Thymus (tissue), 11 donors: Measurements from ENCODE around the gene RPN1. TPM values are rescaled to one million over a fixed set of nuclear protein-coding genes. Genes with fewer than 3 reads are reported as not detected.

ENCODE experiments used
- DNase-seq, 9 donors: peaks; one replicate each; pipeline ENCODE4 v3.0.0-alpha.2; 2013; ENCODE audit warnings: low spot score in 9 of 9, low read depth in 6 of 9, missing footprints in 1 of 9
- H3K27ac ChIP-seq, 2 donors: one replicate each; pipeline ENCODE4 v1.5.1; 2013; ENCODE audit warnings: control low read depth in 1 of 2, low read depth in 1 of 2, low read length in 1 of 2, mild to moderate bottlenecking in 1 of 2, moderate library complexity in 1 of 2
- H3K27me3 ChIP-seq, 2 donors: one replicate each; pipeline ENCODE4 v1.5.1; 2013; ENCODE audit warnings: low read length in 1 of 2; ENCODE audit not compliant: control insufficient read depth in 2 of 2, insufficient read depth in 1 of 2
- H3K36me3 ChIP-seq, 2 donors: one replicate each; pipeline ENCODE4 v1.5.1; 2013; ENCODE audit warnings: low read length in 1 of 2, mild to moderate bottlenecking in 1 of 2, moderate library complexity in 1 of 2; ENCODE audit not compliant: control insufficient read depth in 2 of 2, insufficient read depth in 2 of 2
- H3K4me1 ChIP-seq, 2 donors: one replicate each; pipeline ENCODE4 v1.5.1; 2013; ENCODE audit warnings: low read length in 2 of 2; ENCODE audit not compliant: control insufficient read depth in 2 of 2, insufficient read depth in 2 of 2
- H3K4me3 ChIP-seq, 2 donors: one replicate each; pipeline ENCODE4 v1.5.1; 2013; ENCODE audit warnings: low read length in 2 of 2, control low read depth in 1 of 2, mild to moderate bottlenecking in 1 of 2
- H3K9me3 ChIP-seq, 2 donors: one replicate each; pipeline ENCODE4 v1.5.1; 2013; ENCODE audit warnings: low read length in 1 of 2, mild to moderate bottlenecking in 1 of 2; ENCODE audit not compliant: control insufficient read depth in 2 of 2, insufficient read depth in 1 of 2
- WGBS: extraction: QIAGEN DNeasy Blood & Tissue Kit; methylation state at CpG from one replicate; pipeline ENCODE4 v1.1.7; 2013; 5-methylcytosine and 5-hydroxymethylcytosine counted together
- polyA plus RNA-seq: library from polyadenylated mRNA; stranded (reverse); fragments of 200-250 nt; gene quantifications from one replicate; pipeline ENCODE4 v1.2.3, GENCODE V29; 2013
- total RNA-seq: library from RNA; stranded (reverse); fragments of 120-200 nt; gene quantifications from one replicate; pipeline ENCODE4 v1.2.4, GENCODE V29; 2013
- donor health status: healthy.

RPN1 gene
- total and polyA plus RNA-seq, 2 donors: 103 to 175 TPM

DNA sequence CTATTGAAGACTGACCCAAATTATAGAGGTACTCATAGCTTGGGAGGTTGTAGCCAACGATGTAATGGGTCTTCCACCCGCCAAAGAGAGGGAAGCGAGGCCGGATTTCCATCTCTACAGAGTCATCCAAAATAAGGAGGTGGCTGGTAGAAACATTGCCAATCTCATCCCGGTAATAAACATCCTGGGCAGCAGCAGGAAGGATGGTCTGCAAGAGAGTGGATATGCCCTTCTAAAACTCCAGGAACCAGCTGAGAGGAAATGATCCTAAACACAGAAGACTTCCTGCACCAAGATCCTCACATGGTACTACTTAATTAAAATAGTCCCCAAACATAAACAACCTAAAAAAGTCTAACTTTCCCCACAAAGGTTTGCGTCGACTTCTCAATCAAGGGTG is 20.7 kb downstream of the RPN1 start:
- H3K4me1 ChIP-seq: no peaks in the 10 kb centered on the region
- no peak for DNase-seq
- no peak overlapping the region for H3K27ac ChIP-seq
- WGBS: 95% methylated on average over 7 of the region's 7 CpGs
- H3K4me3 ChIP-seq: no peak overlapping the region
- H3K9me3 ChIP-seq: no peaks in the 10 kb centered on the region
- H3K36me3 ChIP-seq: peaks cover 48 to 59% of the 10 kb centered on the region in 2 donors
- H3K27me3 ChIP-seq: no peaks in the 10 kb centered on the region

DNA sequence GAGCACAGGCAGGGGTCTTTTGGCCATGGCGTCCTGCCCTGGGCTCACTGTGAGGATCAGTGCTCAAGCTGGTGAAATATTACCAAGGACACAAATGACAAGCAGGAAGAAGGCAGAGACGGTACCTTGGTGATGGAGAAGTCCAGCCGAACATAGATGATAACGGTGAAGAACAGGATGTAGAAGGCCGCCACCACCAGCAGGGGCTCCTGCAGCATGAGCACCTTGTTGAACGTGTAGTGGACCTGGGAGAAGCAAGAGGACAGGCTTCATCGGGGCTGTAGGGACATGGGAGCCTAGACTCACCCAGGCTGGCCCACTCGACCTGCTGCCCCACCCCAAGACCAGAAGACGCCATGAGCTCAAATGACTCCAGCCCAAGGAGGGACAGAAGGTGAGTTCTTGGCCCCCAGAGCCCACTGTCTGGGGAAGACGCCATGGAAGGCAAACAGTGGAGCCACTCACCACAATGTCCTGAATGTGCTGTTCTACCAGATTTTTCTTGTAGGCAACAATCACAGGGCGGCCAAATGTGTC is 25.1 kb downstream of the RPN1 start:
- 97% methylated on average over 11 of the region's 11 CpGs for WGBS
- peaks cover 64 to 78% of the 10 kb centered on the region in 2 donors for H3K36me3 ChIP-seq
- no peak for DNase-seq
- H3K27me3 ChIP-seq: no peaks in the 10 kb centered on the region
- no peaks in the 10 kb centered on the region for H3K4me1 ChIP-seq
- H3K27ac ChIP-seq: no peak overlapping the region
- no peaks in the 10 kb centered on the region for H3K9me3 ChIP-seq
- no peak overlapping the region for H3K4me3 ChIP-seq

DNA sequence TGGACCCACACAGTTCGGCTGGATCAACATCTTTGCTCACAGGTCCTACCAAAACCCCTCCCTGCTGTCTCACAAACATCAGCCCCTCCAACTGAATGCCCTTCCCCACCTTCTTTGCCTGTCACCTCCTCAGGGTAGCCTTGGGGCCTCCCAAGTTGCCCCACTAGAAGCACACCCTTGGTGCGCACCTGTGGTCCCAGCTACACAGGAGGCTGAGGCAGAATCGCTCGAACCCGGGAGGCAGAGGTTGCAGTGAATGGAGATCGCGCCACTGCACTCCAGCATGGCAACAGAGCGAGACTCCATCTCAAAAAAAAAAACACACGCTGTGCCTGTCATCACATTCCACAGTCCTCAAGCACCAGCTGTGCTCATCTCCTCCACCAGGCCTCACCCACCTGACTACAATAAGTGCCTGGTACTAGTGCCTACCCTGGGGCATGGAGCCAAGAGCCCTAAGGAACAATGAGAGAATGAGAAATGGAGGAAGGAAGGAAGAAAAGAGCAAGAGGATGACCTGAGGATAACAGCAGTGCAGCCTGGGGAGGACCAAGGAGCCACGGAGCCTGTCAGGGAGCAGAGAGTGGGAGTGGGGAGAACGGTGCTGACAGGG is 26.0 kb downstream of the RPN1 start:
- Histone ChIP-seq H3K4me3 (no peak overlapping the region), H3K9me3 (no peaks in the 10 kb centered on the region), H3K4me1 (no peaks in the 10 kb centered on the region), H3K27me3 (no peaks in the 10 kb centered on the region), H3K27ac (no peak overlapping the region), H3K36me3 (peaks cover 64 to 81% of the 10 kb centered on the region in 2 donors)
- WGBS: 98% methylated on average over 11 of the region's 11 CpGs
- no peak for DNase-seq

DNA sequence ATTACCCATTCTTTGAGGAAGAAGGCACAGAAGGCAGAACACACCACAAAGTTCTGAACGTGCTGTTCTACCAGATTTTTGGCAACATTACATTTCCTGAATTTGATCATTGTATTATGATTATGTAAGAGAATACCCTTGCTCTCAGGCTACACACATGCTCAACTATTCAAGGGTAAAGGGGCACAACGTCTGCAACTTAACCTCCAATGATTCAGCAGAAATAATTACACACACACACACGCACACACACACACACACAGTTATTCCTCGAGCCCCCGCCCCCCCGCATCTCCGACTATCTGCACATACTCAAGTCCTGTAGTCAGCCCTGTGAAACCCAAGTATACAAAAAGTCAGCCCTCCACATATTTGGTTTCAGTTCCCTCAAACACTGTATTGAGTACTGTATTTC is 26.8 kb downstream of the RPN1 start:
- Histone ChIP-seq H3K36me3 (peaks cover 70 to 83% of the 10 kb centered on the region in 2 donors), H3K4me1 (peaks cover 0 to 7% of the 10 kb centered on the region in 2 donors), H3K27ac (no peak overlapping the region), H3K27me3 (no peaks in the 10 kb centered on the region), H3K4me3 (no peak overlapping the region), H3K9me3 (no peaks in the 10 kb centered on the region)
- WGBS: 88% methylated on average over 7 of the region's 7 CpGs
- no peak for DNase-seq

DNA sequence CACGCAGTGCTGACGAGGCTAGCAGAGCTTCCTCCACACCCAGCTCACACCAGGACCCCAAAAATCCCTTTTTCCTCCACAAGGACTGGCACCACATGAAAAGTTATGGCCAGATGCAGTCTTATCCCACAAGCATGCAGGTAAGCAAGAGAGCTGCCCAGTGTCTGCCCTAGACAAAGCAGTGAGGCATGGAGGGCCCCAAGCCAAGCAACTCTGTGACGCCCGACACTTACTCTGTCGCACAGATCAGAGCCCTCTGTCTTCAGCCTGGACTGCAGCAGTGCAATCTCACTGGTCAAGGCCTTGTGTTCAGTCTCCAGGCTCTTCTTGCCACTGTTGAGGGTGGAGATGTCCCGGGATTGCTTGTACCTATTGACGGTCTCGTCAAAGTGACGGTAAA is 28.7 kb downstream of the RPN1 start:
- Histone ChIP-seq H3K4me3 (no peak overlapping the region), H3K4me1 (peaks cover 4 to 20% of the 10 kb centered on the region in 2 donors), H3K9me3 (peaks cover 0 to 4% of the 10 kb centered on the region in 2 donors), H3K36me3 (peaks cover 67 to 76% of the 10 kb centered on the region in 2 donors), H3K27me3 (no peaks in the 10 kb centered on the region), H3K27ac (no peak overlapping the region)
- WGBS: 98% methylated on average over 9 of the region's 9 CpGs
- no peak for DNase-seq

DNA sequence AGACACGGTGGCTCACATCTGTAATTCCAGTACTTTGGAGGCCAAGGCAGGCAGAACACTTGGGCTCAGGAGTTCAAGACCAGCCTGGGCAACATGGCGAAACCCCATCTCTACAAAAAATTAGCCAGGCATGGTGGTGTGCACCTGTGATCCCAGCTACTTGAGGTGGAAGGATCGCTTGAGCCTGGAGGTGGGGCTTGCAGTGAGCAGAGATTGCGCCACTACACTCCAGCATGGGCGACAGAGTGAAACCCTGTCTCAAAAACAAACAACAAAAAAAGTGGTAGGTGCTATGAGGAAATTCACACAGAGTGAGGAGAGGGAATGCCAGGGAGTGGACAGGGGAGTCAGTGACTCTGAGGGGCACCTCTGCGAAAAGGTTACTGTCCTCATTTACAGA is 29.4 kb downstream of the RPN1 start:
- Histone ChIP-seq H3K4me1 (peaks cover 4 to 23% of the 10 kb centered on the region in 2 donors), H3K27me3 (no peaks in the 10 kb centered on the region), H3K36me3 (peaks cover 61 to 71% of the 10 kb centered on the region in 2 donors), H3K27ac (no peak overlapping the region), H3K4me3 (no peak overlapping the region), H3K9me3 (peaks cover 0 to 4% of the 10 kb centered on the region in 2 donors)
- no peak for DNase-seq
- WGBS: 97% methylated on average over 6 of the region's 6 CpGs

DNA sequence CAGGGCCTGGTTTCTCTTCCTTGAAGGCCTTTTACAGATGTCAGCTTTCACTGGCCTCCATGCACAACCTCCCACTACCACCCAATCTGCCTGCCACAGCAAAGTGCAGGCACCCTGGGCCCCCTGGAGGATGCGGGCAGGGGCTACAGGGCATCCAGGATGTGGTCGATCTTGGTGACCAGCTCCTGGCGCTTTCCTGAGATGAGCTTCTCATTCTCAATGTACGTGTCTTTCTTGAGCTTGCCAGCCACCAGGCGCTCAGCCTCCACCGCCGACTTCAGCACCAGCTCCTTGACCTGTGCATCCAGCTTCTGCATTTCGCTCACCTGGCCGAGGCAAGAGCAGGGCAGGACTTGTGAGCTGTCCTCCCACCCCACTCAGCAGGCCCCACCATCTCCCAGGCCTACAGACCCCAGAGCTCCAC is 30.3 kb downstream of the RPN1 start:
- H3K27ac ChIP-seq: no peak overlapping the region
- 95% methylated on average over 9 of the region's 9 CpGs for WGBS
- peaks cover 4 to 23% of the 10 kb centered on the region in 2 donors for H3K4me1 ChIP-seq

DNA sequence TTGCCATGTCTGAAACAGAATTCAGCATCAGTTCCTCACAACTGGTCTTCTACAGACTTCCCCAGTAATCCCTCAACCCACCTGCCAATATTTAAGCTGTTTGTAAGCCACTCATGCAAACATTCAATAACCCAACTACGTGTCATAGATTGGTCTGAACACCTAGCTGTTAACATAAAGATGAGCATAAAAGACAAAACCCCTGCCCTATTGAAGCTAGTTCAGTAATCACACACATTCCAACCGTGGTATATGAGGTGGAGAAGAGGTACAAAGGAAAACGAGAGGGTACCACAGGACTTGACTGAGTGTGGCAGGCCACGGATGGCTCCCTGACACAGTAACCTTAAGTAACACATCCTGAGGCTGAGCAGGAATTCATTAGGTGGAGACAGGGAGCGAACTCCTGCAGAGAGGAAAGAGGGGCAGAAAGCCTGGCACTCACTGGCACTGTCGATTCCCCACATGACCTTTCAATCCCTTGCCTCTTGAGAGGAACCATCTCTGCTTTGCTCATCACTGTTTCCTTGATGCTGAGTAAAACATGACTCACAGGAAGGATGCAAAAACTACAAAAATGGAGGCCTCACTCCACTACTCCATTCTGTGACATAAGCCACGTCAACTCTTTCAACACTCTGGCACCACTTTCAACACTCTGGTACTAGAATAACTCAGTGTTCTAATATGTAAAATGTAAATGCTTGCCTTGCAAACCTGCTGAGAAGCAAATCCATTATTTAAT is 31.3 kb downstream of the RPN1 start:
- Histone ChIP-seq H3K4me1 (peaks cover 4 to 23% of the 10 kb centered on the region in 2 donors), H3K9me3 (peaks cover 0 to 4% of the 10 kb centered on the region in 2 donors), H3K36me3 (peaks cover 42 to 53% of the 10 kb centered on the region in 2 donors), H3K27ac (no peak overlapping the region), H3K27me3 (no peaks in the 10 kb centered on the region), H3K4me3 (no peak overlapping the region)
- WGBS: 97% methylated on average over 7 of the region's 7 CpGs
- DNase-seq: no peak

More for the DNA sequence above, 30.3 kb downstream of the RPN1 start:
- H3K4me3 ChIP-seq: no peak overlapping the region
- H3K9me3 ChIP-seq: peaks cover 0 to 4% of the 10 kb centered on the region in 2 donors
- no peak for DNase-seq
- peaks cover 51 to 62% of the 10 kb centered on the region in 2 donors for H3K36me3 ChIP-seq
- H3K27me3 ChIP-seq: no peaks in the 10 kb centered on the region

DNA sequence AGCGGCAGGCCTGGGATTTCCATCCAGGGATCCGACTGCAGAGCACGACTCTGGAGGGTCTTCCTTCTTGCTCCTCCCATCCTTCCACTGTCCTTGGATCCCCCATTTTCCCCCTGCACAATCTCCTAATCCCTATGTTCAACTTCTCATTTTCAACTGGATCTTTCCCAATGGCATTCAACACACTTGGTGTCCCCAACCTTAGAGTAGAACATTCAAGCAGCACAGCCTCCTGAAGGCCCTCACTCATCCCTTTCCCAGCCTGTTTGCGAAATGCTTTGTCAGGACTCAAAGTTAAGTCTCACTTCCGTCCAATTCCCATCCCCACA is 32.3 kb downstream of the RPN1 start:
- Histone ChIP-seq H3K27me3 (no peaks in the 10 kb centered on the region), H3K9me3 (peaks cover 0 to 4% of the 10 kb centered on the region in 2 donors), H3K4me1 (peaks cover 4 to 23% of the 10 kb centered on the region in 2 donors), H3K4me3 (peak overlapping the region; percentile 70 to 93), H3K27ac (peak overlapping the region; percentile 61 to 65), H3K36me3 (peaks cover 32 to 49% of the 10 kb centered on the region in 2 donors)
- no peak for DNase-seq
- WGBS: 45% methylated on average over 5 of the region's 5 CpGs
